NCI-H1417 (cell line): ENCODE data around the gene WDFY4.
A peak's percentile ranks its signal among the peaks of the same experiment; 100 is the strongest.
"Not testable (repeated sequence)": the region's sequence is repeated elsewhere in the genome, so short reads cannot be mapped to it uniquely, and the experiment has no call there.

Source experiments
- DNase-seq, 3 experiments: peaks; one replicate each; lab custom pipeline; 2025; lab: John Stamatoyannopoulos, UW

The WDFY4 gene, protein sequence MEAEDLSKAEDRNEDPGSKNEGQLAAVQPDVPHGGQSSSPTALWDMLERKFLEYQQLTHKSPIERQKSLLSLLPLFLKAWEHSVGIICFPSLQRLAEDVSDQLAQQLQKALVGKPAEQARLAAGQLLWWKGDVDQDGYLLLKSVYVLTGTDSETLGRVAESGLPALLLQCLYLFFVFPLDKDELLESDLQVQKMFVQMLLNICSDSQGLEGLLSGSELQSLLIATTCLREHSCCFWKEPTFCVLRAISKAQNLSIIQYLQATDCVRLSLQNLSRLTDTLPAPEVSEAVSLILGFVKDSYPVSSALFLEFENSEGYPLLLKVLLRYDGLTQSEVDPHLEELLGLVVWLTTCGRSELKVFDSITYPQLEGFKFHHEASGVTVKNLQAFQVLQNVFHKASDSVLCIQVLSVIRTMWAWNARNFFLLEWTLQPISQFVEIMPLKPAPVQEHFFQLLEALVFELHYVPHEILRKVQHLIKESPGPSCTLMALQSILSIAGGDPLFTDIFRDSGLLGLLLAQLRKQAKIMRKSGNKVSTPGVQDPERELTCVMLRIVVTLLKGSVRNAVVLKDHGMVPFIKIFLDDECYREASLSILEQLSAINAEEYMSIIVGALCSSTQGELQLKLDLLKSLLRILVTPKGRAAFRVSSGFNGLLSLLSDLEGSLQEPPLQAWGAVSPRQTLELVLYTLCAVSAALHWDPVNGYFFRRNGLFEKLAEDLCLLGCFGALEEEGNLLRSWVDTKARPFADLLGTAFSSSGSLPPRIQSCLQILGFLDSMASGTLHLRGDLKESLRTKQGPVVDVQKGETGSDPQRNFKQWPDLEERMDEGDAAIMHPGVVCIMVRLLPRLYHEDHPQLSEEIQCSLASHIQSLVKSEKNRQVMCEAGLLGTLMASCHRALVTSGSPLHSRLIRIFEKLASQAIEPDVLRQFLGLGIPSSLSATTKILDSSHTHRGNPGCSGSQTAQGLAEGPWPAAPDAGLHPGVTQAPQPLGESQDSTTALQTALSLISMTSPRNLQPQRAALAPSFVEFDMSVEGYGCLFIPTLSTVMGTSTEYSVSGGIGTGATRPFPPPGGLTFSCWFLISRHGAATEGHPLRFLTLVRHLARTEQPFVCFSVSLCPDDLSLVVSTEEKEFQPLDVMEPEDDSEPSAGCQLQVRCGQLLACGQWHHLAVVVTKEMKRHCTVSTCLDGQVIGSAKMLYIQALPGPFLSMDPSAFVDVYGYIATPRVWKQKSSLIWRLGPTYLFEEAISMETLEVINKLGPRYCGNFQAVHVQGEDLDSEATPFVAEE (N-terminal part only)

DNA sequence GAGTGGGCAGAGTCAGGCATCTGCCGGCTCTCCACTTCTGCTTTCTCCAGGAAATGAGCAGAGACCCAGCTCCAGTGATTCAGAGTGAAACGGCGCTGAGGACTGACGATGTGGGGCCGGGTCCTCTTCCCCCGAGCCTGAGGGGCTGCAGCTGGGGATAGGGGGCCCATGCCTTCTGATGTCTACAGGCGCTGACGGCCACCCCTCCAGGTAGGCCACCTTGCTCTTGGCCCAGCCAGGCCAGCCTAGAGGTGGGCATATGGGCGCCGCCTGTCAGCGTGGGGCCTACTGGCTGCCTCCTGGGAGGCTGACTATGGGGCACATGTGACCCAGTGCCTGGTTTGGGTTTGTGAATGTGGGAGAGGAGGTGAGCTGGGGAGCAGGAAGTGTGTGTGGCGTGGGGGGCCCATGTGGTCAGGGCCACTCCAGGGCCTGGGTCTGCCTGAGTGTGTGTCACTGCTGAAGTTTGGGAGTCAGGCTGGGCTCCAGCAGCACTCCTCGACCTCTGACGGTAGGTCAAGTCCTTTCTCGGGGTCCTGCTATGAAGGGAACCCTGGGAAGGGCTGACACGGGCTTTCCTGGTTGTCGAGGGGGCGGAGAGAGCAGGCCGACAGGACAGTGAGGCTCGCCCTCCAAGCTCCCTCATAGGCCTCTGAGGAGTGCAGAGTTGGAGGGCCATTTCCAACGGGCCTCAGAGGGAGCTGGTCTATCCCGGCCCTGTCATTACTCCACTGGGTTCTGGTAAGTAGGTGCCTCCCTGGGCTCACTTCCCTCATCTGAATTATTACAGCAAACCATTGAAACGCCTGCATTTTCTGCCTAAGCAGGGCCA lies at the start of gene WDFY4:
Gene WDFY4 (plus strand): TSS at position 82 of the 832 bp plus-strand sequence. CDS start 24,860 bp downstream, outside the sequence.
- no peak for DNase-seq

- no peak for DNase-seq
These were observed 49.6 kb upstream of the WDFY4 start for GRCh38 chr10:48634984-48635557.

- DNase-seq, result no peak
These were observed 48.4 kb upstream of the WDFY4 start for GRCh38 chr10:48636231-48636630.

DNA sequence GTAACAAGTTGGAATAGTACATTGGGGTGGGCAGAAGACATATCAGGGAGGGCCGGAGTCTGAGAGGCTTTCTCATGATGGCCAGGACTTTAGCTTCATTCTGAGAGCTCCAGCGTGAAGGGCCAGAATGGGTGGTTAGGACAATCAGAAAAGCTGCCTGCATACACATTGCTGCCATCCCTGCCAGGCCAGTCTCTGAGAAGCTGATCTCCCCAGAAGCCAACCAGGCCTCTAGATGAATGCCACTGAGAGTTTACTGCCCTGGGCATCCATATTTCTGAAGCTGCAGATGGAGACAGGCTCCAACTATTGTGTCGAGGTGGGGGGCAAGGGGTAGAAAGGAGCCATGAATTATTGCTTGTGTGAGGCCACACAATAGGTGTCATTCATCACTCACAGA lies 47.8 kb upstream of the WDFY4 start:
- DNase-seq, result no peak

GRCh38 chr10:48638158-48638557 lies 46.5 kb upstream of the WDFY4 start:
- DNase-seq, result no peak

DNA sequence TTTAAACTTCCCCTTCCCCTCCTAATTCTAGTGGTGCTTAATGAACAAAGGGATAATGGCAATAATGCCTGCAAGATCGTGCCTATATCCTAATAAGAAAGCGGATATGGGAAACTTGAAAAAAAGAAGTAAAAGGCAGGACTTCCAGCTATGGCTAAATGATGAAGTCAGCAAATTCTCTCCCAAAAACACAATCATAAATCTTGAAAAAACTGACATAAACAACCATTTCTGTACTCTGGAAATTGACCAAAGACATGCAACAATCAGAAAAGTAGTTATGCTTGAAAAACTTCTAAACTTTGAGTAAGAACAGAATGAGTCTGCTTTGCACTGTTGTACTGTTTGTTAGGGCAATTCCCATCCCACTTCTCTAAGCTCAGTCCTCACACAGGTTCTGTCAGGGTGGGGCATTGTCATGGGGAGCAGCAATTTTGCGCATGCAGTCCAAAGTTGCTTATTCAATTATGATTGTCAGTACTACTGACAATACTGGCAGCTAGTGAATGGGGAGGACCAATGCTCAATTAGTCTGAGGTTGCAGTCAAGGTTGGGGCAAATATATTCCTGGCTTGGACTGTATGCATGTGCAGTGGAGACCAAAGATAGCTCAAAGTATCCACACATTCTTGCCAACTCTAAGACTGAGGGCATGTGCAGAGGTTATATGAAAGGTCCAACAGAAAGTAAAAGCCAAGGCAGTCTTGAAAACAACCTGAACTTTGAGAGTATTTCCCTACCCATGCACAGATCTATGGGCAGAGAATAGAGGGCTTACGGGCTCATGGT lies 45.7 kb upstream of the WDFY4 start:
- DNase-seq, result no peak

- no peak for DNase-seq
These were observed 45.0 kb upstream of the WDFY4 start for GRCh38 chr10:48639632-48640031.

- no peak for DNase-seq
These were observed 44.3 kb upstream of the WDFY4 start for GRCh38 chr10:48640326-48640725.

- DNase-seq, result not testable (repeated sequence)
These were observed 43.5 kb upstream of the WDFY4 start for GRCh38 chr10:48641099-48641690.

GRCh38 chr10:48645600-48645999 lies 39.1 kb upstream of the WDFY4 start:
- DNase-seq, result no peak

- DNase-seq, result not testable (repeated sequence)
These were observed 37.6 kb upstream of the WDFY4 start for GRCh38 chr10:48647073-48647472.

DNA sequence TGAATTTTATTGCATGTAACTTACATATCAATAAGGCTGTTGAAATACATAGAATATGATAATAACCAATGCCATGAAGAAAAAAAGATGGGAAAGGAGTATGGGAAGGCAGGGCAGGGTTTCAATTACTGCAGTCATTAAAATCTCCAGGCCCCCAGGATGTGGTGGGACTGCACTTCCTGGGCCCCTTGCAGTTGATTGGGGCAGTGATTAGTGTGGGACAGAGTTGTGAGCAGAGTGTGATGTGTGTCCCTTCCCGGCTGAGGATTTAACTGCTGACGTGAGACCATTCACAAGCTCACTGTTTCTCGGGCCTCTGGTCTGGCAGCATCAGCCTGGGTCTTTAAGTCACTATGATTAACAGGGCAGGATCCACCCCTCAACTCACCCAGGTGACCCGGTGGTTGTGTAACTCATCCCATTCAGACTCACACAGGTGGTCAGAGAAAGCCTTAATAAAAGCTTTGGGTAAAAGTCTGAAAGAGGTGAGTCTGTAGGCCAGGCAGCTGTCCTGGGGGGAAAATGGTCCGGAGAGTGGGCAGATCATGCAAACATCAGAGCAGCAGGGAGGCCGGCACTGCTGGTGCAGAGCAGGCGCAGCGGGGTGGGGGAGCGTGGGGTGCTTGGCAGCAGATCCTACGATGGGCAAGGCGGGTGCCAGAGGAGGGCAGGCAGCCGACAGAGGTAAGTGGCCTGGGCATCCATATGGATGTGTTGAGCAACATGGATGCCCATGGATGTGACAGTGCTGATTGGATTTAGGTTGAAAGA lies 36.3 kb upstream of the WDFY4 start:
- DNase-seq, result no peak

- DNase-seq, result no peak
These were observed 35.2 kb upstream of the WDFY4 start for GRCh38 chr10:48649349-48649944.

- peak in 1 of 3 experiments; percentile 8 for DNase-seq
These were observed 33.4 kb upstream of the WDFY4 start for GRCh38 chr10:48651293-48651692.

- DNase-seq, result no peak
These were observed 32.8 kb upstream of the WDFY4 start for GRCh38 chr10:48651839-48652238.

DNA sequence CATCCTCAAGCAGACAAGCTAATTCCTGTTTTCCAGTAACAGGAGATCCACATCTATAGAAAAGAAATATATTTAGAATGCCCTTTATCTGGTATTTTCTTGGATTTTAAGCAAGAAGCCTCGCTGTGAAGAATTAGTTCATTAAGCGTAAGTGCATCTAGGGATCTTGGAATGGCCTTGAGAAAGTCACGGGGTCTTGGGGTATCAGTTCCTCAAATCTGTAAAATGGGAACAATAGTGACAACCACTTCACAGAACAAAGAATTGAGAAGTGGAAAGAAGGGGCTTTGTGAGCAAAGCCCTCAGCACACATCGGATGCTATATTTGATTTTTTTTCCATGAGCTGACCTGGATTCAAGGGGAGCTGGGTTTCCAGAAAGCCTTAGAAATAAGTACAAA lies 32.3 kb upstream of the WDFY4 start:
- DNase-seq, result no peak

- no peak for DNase-seq
These were observed 31.3 kb upstream of the WDFY4 start for GRCh38 chr10:48653347-48653746.

DNA sequence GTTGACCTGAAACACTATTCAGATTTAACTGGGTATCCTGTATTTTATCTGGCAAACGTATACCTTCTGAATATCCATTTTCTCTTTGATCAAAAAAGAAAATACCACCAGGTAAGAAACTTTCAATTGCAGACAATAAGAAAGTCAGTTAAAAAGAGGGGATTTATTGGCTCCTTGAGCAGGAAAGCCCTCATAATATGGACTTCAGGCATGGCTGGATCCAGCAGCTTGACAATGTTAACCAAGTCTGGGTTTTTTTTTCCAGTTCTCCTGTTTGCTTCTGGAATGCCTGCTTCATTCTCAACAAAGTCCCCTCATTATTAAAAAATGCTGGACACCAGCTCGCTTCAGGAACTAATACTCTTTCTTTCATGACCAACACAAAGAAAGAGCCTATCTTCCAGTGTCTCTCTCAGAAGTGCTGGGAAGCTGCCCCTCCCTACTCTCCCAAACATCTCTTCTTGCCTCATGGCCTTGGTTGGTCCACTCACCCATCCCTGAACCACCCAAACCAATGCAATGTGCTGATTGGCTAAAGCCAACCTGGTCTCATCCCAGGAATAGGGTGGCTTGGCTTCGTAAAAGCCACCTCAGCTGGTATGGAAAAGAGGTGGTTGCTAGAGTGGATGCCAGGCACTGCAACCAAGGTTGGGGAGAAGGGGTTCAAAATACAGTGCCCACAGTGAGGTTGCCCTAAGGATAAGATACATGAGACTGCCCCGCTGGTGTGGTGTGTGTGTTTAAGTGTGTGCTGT lies 30.6 kb upstream of the WDFY4 start:
- DNase-seq, result no peak
